Astrocyte (in vitro differentiated cells and primary cell): Measurements from ENCODE around the gene AKAP13. TPM values are rescaled to one million over a fixed set of nuclear protein-coding genes. Genes with fewer than 3 reads are reported as not detected.
A peak's percentile ranks its signal among the peaks of the same experiment; 100 is the strongest.

ENCODE experiments used
- DNase-seq: peaks from one replicate; pipeline ENCODE4 v3.0.0-alpha.2; 2010; ENCODE audit warnings: low read depth
- FAIRE-seq: peaks from 2 replicates; lab custom pipeline; 2011; peaks lifted over from hg19 to GRCh38; lab: Jason Lieb, UNC
- H2AFZ ChIP-seq: 2 replicates; pipeline ENCODE4 v1.6.0; 2012; ENCODE audit warnings: low read depth, low read length, inconsistent platforms
- H3K27ac ChIP-seq: 2 replicates; pipeline ENCODE4 v1.5.1; 2011; ENCODE audit warnings: low read depth, low read length, inconsistent platforms
- H3K27me3 ChIP-seq: 2 replicates; pipeline ENCODE4 v1.6.0; 2011; ENCODE audit warnings: low read length, inconsistent platforms; ENCODE audit not compliant: insufficient read depth
- H3K36me3 ChIP-seq: 2 replicates; pipeline ENCODE4 v1.5.1; 2011; ENCODE audit warnings: low read length, inconsistent platforms; ENCODE audit not compliant: insufficient read depth
- H3K4me1 ChIP-seq: 2 replicates; pipeline ENCODE4 v1.5.1; 2011; ENCODE audit warnings: low read length, inconsistent platforms; ENCODE audit not compliant: insufficient read depth
- H3K4me2 ChIP-seq: 2 replicates; pipeline ENCODE4 v1.6.0; 2012; ENCODE audit warnings: low read length, inconsistent platforms
- H3K4me3 ChIP-seq: 2 replicates; pipeline ENCODE4 v1.5.1; 2011; ENCODE audit warnings: low read depth, mild to moderate bottlenecking, low read length, inconsistent platforms; ENCODE audit not compliant: insufficient read depth
- H3K79me2 ChIP-seq: 2 replicates; pipeline ENCODE4 v1.6.0; 2012; ENCODE audit warnings: mild to moderate bottlenecking, low read length, inconsistent platforms; ENCODE audit not compliant: insufficient read depth
- H3K9ac ChIP-seq: 2 replicates; pipeline ENCODE4 v1.6.0; 2012; ENCODE audit warnings: mild to moderate bottlenecking, low read length, inconsistent platforms
- H3K9me3 ChIP-seq: 2 replicates; pipeline ENCODE4 v1.5.1; 2012; ENCODE audit warnings: low read depth, mild to moderate bottlenecking, low read length, inconsistent platforms; ENCODE audit not compliant: insufficient read depth
- H4K20me1 ChIP-seq: 2 replicates; pipeline ENCODE4 v1.6.0; 2012; ENCODE audit warnings: low read length, inconsistent platforms; ENCODE audit not compliant: insufficient read depth
- H3K27ac Mint-ChIP-seq: one replicate; pipeline ENCODE4 v1.8.0; 2021; ENCODE audit warnings: mild to moderate bottlenecking, mixed read lengths; ENCODE audit not compliant: unreplicated experiment
- H3K27me3 Mint-ChIP-seq: one replicate; pipeline ENCODE4 v1.8.0; 2021; ENCODE audit warnings: low read depth, mixed read lengths; ENCODE audit not compliant: unreplicated experiment
- H3K36me3 Mint-ChIP-seq: one replicate; pipeline ENCODE4 v1.8.0; 2021; ENCODE audit warnings: low read depth, mixed read lengths; ENCODE audit not compliant: unreplicated experiment
- H3K4me1 Mint-ChIP-seq: one replicate; pipeline ENCODE4 v1.8.0; 2021; ENCODE audit warnings: low read depth, mixed read lengths; ENCODE audit not compliant: unreplicated experiment
- H3K4me3 Mint-ChIP-seq: one replicate; pipeline ENCODE4 v1.8.0; 2021; ENCODE audit warnings: mild to moderate bottlenecking, moderate library complexity, mixed read lengths; ENCODE audit not compliant: unreplicated experiment
- H3K9me3 Mint-ChIP-seq: one replicate; pipeline ENCODE4 v1.8.0; 2021; ENCODE audit warnings: mild to moderate bottlenecking, mixed read lengths; ENCODE audit not compliant: unreplicated experiment
- EZH2 ChIP-seq: IDR thresholded peaks from 2 replicates; pipeline ENCODE4 v1.6.1; 2012; ENCODE audit warnings: mild to moderate bottlenecking, low read length, inconsistent platforms; ENCODE audit not compliant: insufficient read depth
- total RNA-seq: library from RNA; stranded (reverse); gene quantifications from 2 replicates; pipeline ENCODE4 v1.2.1, GENCODE V29; 2021
- TF ChIP-seq, protein P1 (sequence below): IDR thresholded peaks from 2 replicates; pipeline ENCODE4 v1.5.1; 2011; ENCODE audit warnings: low read depth, mild to moderate bottlenecking, inconsistent platforms, low read length, moderate library complexity; ENCODE audit not compliant: insufficient read depth

AKAP13 gene
- total RNA-seq, 1 donor from 2014 or later, result 98.2 TPM

DNA sequence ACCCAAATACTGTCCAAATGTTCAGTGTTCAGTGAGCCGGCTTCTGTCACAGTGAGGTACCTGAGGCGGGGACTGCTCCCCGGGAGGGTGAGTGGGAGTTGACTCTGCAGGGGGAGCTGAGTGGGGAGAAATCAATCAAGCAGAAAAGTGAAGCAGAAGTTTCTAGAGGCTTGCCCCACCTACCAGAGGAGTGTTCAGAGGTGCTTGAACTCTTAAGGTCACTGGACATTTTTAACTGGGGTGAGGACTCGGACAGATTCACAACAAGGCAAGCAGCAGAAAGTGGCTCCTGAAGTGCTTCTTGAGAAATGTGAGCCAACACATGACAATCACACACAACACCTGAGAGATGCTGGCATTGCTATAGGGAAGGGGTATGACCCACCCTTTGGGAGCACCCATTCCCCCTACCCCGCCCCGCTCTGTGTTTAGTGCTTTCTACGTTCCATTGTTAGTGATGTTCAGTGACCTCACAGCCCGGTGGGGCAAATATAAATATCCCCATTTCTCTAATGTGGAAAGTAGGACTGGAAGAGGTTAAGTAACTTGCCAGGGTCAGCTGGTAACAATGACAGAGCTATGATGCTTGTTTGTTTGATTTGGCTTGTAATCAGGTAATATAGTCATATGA is 48.6 kb upstream of the AKAP13 start:
- H3K27me3 ChIP-seq, result no peaks in the 10 kb centered on the region
- DNase-seq (no peak), FAIRE-seq (no peak)
- Mint-ChIP-seq H3K27me3 (no peaks in the 10 kb centered on the region), H3K4me3 (peak overlapping the region; percentile 8), H3K27ac (peak overlapping the region; percentile 73), H3K36me3 (no peaks in the 10 kb centered on the region), H3K9me3 (peaks cover 5% of the 10 kb centered on the region), H3K4me1 (peaks cover 50% of the 10 kb centered on the region)
- no peaks in the 10 kb centered on the region for H3K36me3 ChIP-seq
- TF ChIP-seq EZH2, result no peak
- TF ChIP-seq, protein P1, sequence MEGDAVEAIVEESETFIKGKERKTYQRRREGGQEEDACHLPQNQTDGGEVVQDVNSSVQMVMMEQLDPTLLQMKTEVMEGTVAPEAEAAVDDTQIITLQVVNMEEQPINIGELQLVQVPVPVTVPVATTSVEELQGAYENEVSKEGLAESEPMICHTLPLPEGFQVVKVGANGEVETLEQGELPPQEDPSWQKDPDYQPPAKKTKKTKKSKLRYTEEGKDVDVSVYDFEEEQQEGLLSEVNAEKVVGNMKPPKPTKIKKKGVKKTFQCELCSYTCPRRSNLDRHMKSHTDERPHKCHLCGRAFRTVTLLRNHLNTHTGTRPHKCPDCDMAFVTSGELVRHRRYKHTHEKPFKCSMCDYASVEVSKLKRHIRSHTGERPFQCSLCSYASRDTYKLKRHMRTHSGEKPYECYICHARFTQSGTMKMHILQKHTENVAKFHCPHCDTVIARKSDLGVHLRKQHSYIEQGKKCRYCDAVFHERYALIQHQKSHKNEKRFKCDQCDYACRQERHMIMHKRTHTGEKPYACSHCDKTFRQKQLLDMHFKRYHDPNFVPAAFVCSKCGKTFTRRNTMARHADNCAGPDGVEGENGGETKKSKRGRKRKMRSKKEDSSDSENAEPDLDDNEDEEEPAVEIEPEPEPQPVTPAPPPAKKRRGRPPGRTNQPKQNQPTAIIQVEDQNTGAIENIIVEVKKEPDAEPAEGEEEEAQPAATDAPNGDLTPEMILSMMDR, result no peak
- H4K20me1 ChIP-seq, result no peaks in the 10 kb centered on the region
- peak overlapping the region; percentile 61 for H3K27ac ChIP-seq
- H3K9ac ChIP-seq, result peak overlapping the region; percentile 45
- H3K9me3 ChIP-seq, result no peaks in the 10 kb centered on the region
- no peaks in the 10 kb centered on the region for H3K79me2 ChIP-seq
- peak overlapping the region; percentile 36 for H2AFZ ChIP-seq
- H3K4me2 ChIP-seq, result peak overlapping the region; percentile 79
- no peak overlapping the region for H3K4me3 ChIP-seq
- H3K4me1 ChIP-seq, result peaks cover 43% of the 10 kb centered on the region

- no peaks in the 10 kb centered on the region for H3K9me3 ChIP-seq
- H3K4me3 ChIP-seq, result no peak overlapping the region
- H3K4me1 ChIP-seq, result peaks cover 49% of the 10 kb centered on the region
- H3K36me3 Mint-ChIP-seq, result no peaks in the 10 kb centered on the region
- H3K27me3 Mint-ChIP-seq, result no peaks in the 10 kb centered on the region
- TF ChIP-seq, protein P1, result no peak
- no peak for TF ChIP-seq EZH2
- FAIRE-seq (peak; percentile 23), DNase-seq (peak; percentile 98)
- no peak overlapping the region for H2AFZ ChIP-seq
- H3K9me3 Mint-ChIP-seq, result peaks cover 5% of the 10 kb centered on the region
- H4K20me1 ChIP-seq, result no peaks in the 10 kb centered on the region
- H3K4me1 Mint-ChIP-seq, result peaks cover 61% of the 10 kb centered on the region
- H3K27me3 ChIP-seq, result no peaks in the 10 kb centered on the region
- no peaks in the 10 kb centered on the region for H3K79me2 ChIP-seq
- H3K36me3 ChIP-seq, result no peaks in the 10 kb centered on the region
- peak overlapping the region; percentile 58 for H3K4me2 ChIP-seq
- H3K4me3 Mint-ChIP-seq, result peak overlapping the region; percentile 23
- H3K27ac Mint-ChIP-seq, result peak overlapping the region; percentile 84
- H3K9ac ChIP-seq, result no peak overlapping the region
- peak overlapping the region; percentile 32 for H3K27ac ChIP-seq
These were observed 47.1 kb upstream of the AKAP13 start for GRCh38 chr15:85333132-85333831.

GRCh38 chr15:85334241-85334640 is 46.2 kb upstream of the AKAP13 start:
- no peak overlapping the region for H3K4me3 Mint-ChIP-seq
- DNase-seq (no peak), FAIRE-seq (no peak)
- peaks cover 56% of the 10 kb centered on the region for H3K4me1 Mint-ChIP-seq
- Histone ChIP-seq H3K36me3 (no peaks in the 10 kb centered on the region), H3K27ac (no peak overlapping the region), H3K4me2 (no peak overlapping the region), H3K79me2 (no peaks in the 10 kb centered on the region), H3K4me1 (peaks cover 49% of the 10 kb centered on the region), H3K4me3 (no peak overlapping the region), H4K20me1 (no peaks in the 10 kb centered on the region), H2AFZ (no peak overlapping the region), H3K9me3 (no peaks in the 10 kb centered on the region), H3K9ac (no peak overlapping the region), H3K27me3 (no peaks in the 10 kb centered on the region)
- H3K36me3 Mint-ChIP-seq, result no peaks in the 10 kb centered on the region
- TF ChIP-seq EZH2, result no peak
- TF ChIP-seq, protein P1, result no peak
- peaks cover 5% of the 10 kb centered on the region for H3K9me3 Mint-ChIP-seq
- H3K27me3 Mint-ChIP-seq, result no peaks in the 10 kb centered on the region
- H3K27ac Mint-ChIP-seq, result peak overlapping the region; percentile 82
